ENCODE measurements around the gene ABHD15. TPM values are rescaled to one million over a fixed set of nuclear protein-coding genes. Genes with fewer than 3 reads are reported as not detected.
A peak's percentile ranks its signal among the peaks of the same experiment; 100 is the strongest.

ABHD15 gene
- total and polyA plus RNA-seq, 2 donors from 2014 or later: 8.9 to 9.8 TPM

GRCh38 chr17:29573558-29573869 is 6.7 kb upstream of the ABHD15 start:
- H3K36me3 ChIP-seq (ENCODE audit: control insufficient read depth in 2 of 3, insufficient read depth in 3 of 3, low read length in 3 of 3): peaks cover 0 to 13% (median 12%) of the 10 kb centered on the region in 3 donors
- FAIRE-seq (no peak), DNase-seq (peak in 2 of 5 donors; percentile 62 to 69)
- H3K4me3 ChIP-seq (ENCODE audit: low read length in 3 of 3): no peak overlapping the region
- intact Hi-C loops (cut with DNase I): no loop called here
- H3K9me3 ChIP-seq (ENCODE audit: control insufficient read depth in 2 of 3, insufficient read depth in 1 of 3, low read length in 3 of 3): no peaks in the 10 kb centered on the region
- H3K4me1 ChIP-seq (ENCODE audit: control insufficient read depth in 2 of 3, insufficient read depth in 2 of 3, low read depth in 1 of 3, low read length in 3 of 3): peaks cover 0 to 10% (median 10%) of the 10 kb centered on the region in 3 donors
- H3K9ac ChIP-seq (ENCODE audit: low read length in 3 of 3): no peak overlapping the region
- no peak for TF ChIP-seq CTCF (IDR thresholded peaks at IDR 0.05; ENCODE audit: borderline replicate concordance, extremely low read depth, insufficient read depth)
- no peaks in the 10 kb centered on the region for H3K27me3 ChIP-seq (ENCODE audit: control insufficient read depth, insufficient read depth, low read length)
- H3K27ac ChIP-seq (ENCODE audit: low read depth in 2 of 2, low read length in 2 of 2): no peak overlapping the region

GRCh38 chr17:29572691-29573557 is 6.1 kb upstream of the ABHD15 start:
- H3K27ac ChIP-seq (ENCODE audit: low read depth in 2 of 2, low read length in 2 of 2): no peak overlapping the region
- peak; percentile 64 to 90 (median 83) for DNase-seq
- peaks cover 0 to 10% (median 10%) of the 10 kb centered on the region in 3 donors for H3K4me1 ChIP-seq (ENCODE audit: control insufficient read depth in 2 of 3, insufficient read depth in 2 of 3, low read depth in 1 of 3, low read length in 3 of 3)
- no peaks in the 10 kb centered on the region for H3K9me3 ChIP-seq (ENCODE audit: control insufficient read depth in 2 of 3, insufficient read depth in 1 of 3, low read length in 3 of 3)
- no peak for FAIRE-seq
- peaks cover 0 to 9% (median 7%) of the 10 kb centered on the region in 3 donors for H3K36me3 ChIP-seq (ENCODE audit: control insufficient read depth in 2 of 3, insufficient read depth in 3 of 3, low read length in 3 of 3)
- no peaks in the 10 kb centered on the region for H3K27me3 ChIP-seq (ENCODE audit: control insufficient read depth, insufficient read depth, low read length)
- peak; percentile 55 for TF ChIP-seq CTCF (IDR thresholded peaks at IDR 0.05; ENCODE audit: borderline replicate concordance, extremely low read depth, insufficient read depth)
- no peak overlapping the region for H3K9ac ChIP-seq (ENCODE audit: low read length in 3 of 3)
- no peak overlapping the region for H3K4me3 ChIP-seq (ENCODE audit: low read length in 3 of 3)
- intact Hi-C loops (cut with DNase I): no loop called here

GRCh38 chr17:29571883-29572681 is 5.2 kb upstream of the ABHD15 start:
- H3K9me3 ChIP-seq (ENCODE audit: control insufficient read depth in 2 of 3, insufficient read depth in 1 of 3, low read length in 3 of 3): no peaks in the 10 kb centered on the region
- peaks cover 0 to 12% (median 10%) of the 10 kb centered on the region in 3 donors for H3K4me1 ChIP-seq (ENCODE audit: control insufficient read depth in 2 of 3, insufficient read depth in 2 of 3, low read depth in 1 of 3, low read length in 3 of 3)
- FAIRE-seq: no peak
- intact Hi-C loops (cut with DNase I): no loop called here
- H3K27ac ChIP-seq (ENCODE audit: low read depth in 2 of 2, low read length in 2 of 2): no peak overlapping the region
- H3K27me3 ChIP-seq (ENCODE audit: control insufficient read depth, insufficient read depth, low read length): no peaks in the 10 kb centered on the region
- peaks cover 0 to 9% (median 4%) of the 10 kb centered on the region in 3 donors for H3K36me3 ChIP-seq (ENCODE audit: control insufficient read depth in 2 of 3, insufficient read depth in 3 of 3, low read length in 3 of 3)
- H3K4me3 ChIP-seq (ENCODE audit: low read length in 3 of 3): no peak overlapping the region
- no peak overlapping the region for H3K9ac ChIP-seq (ENCODE audit: low read length in 3 of 3)
- no peak for TF ChIP-seq CTCF (IDR thresholded peaks at IDR 0.05; ENCODE audit: borderline replicate concordance, extremely low read depth, insufficient read depth)
- peak in 1 of 5 donors; percentile 78 for DNase-seq

Data from kidney (tissue), 14 donors.